GM23338 (cell line): ENCODE results near the gene UBE2E2. TPM values are rescaled to one million over a fixed set of nuclear protein-coding genes. Genes with fewer than 3 reads are reported as not detected.

Experiments
- ATAC-seq: fragments of 200-7000 bp; cut with Tn5 transposase; 3 replicates; pipeline ENCODE4 v1.9.1; 2020
- DNase-seq: peaks from one replicate; pipeline ENCODE4 v3.0.0-alpha.2; 2015; ENCODE audit warnings: low spot score
- H2AFZ ChIP-seq: fragments of 200-600 bp; sonication (generic); 2 replicates; pipeline ENCODE4 v1.8.0; 2016; ENCODE audit warnings: antibody characterized with exemption, mild to moderate bottlenecking, moderate library complexity
- H3F3A ChIP-seq: fragments of 200-600 bp; sonication (generic); replicated peaks from 2 replicates; pipeline ENCODE4 v1.8.0; 2017; ENCODE audit warnings: antibody characterized with exemption, mixed run types, low read depth
- H3K27ac ChIP-seq: fragments of 200-600 bp; sonication (generic); 2 replicates; pipeline ENCODE4 v1.6.1; 2016; ENCODE audit warnings: low read depth
- H3K27me3 ChIP-seq: fragments of 200-600 bp; sonication (generic); 2 replicates; pipeline ENCODE4 v1.8.0; 2016; ENCODE audit warnings: mild to moderate bottlenecking, mixed run types, moderate library complexity; ENCODE audit not compliant: insufficient read depth
- H3K36me3 ChIP-seq: fragments of 200-600 bp; sonication (generic); 2 replicates; pipeline ENCODE4 v1.8.0; 2016; ENCODE audit warnings: mild to moderate bottlenecking; ENCODE audit not compliant: insufficient read depth
- H3K4me1 ChIP-seq: fragments of 200-600 bp; sonication (generic); 2 replicates; pipeline ENCODE4 v1.8.0; 2016; ENCODE audit warnings: mild to moderate bottlenecking, moderate library complexity; ENCODE audit not compliant: insufficient read depth
- H3K4me2 ChIP-seq: fragments of 200-600 bp; sonication (generic); 2 replicates; pipeline ENCODE4 v1.7.1; 2017; ENCODE audit warnings: mixed run types
- H3K4me3 ChIP-seq: fragments of 200-600 bp; sonication (generic); 2 replicates; pipeline ENCODE4 v1.6.1; 2016; ENCODE audit warnings: mixed run types
- H3K79me2 ChIP-seq: fragments of 200-600 bp; sonication (generic); replicated peaks from 2 replicates; pipeline ENCODE4 v1.8.0; 2017; ENCODE audit warnings: mild to moderate bottlenecking; ENCODE audit not compliant: insufficient read depth
- H3K9me2 ChIP-seq: fragments of 200-600 bp; sonication (generic); 2 replicates; pipeline ENCODE4 v1.8.0; 2017; ENCODE audit not compliant: insufficient read depth
- H4K20me1 ChIP-seq: fragments of 200-600 bp; sonication (generic); replicated peaks from 2 replicates; pipeline ENCODE4 v1.8.0; 2017; ENCODE audit warnings: mild to moderate bottlenecking; ENCODE audit not compliant: insufficient read depth
- H3K27ac Mint-ChIP-seq: 2 replicates; pipeline ENCODE4 v1.8.0; 2020; ENCODE audit warnings: inconsistent platforms, mild to moderate bottlenecking, moderate library complexity, mixed read lengths
- H3K27me3 Mint-ChIP-seq: 3 replicates; pipeline ENCODE4 v1.8.0; 2022; ENCODE audit warnings: low read depth, mild to moderate bottlenecking, moderate library complexity, mixed read lengths, inconsistent platforms; ENCODE audit not compliant: insufficient read depth, poor library complexity
- H3K36me3 Mint-ChIP-seq: 3 replicates; pipeline ENCODE4 v1.8.0; 2021; ENCODE audit warnings: low read depth, mild to moderate bottlenecking, inconsistent platforms, moderate library complexity, mixed read lengths
- H3K4me1 Mint-ChIP-seq: 3 replicates; pipeline ENCODE4 v1.8.0; 2020; ENCODE audit warnings: mild to moderate bottlenecking, inconsistent platforms, mixed read lengths
- H3K4me3 Mint-ChIP-seq: 3 replicates; pipeline ENCODE4 v1.8.0; 2021; ENCODE audit warnings: moderate library complexity, mild to moderate bottlenecking, inconsistent platforms, mixed read lengths
- H3K9me3 Mint-ChIP-seq: 3 replicates; pipeline ENCODE4 v1.8.0; 2020; ENCODE audit warnings: moderate library complexity, mild to moderate bottlenecking, inconsistent platforms, mixed read lengths
- CREB1 ChIP-seq: fragments of 250-450 bp; sonication (Bioruptor Pico); IDR thresholded peaks from 2 replicates; pipeline ENCODE4 v1.5.0; 2020; ENCODE audit warnings: low read depth, mild to moderate bottlenecking, moderate library complexity
- EZH2 ChIP-seq: fragments of 200-600 bp; sonication (generic); IDR thresholded peaks from one replicate; pipeline ENCODE4 v1.8.0; 2017; ENCODE audit warnings: antibody characterized with exemption, mild to moderate bottlenecking, low read depth; ENCODE audit not compliant: unreplicated experiment
- EZH2phosphoT487 ChIP-seq: fragments of 200-600 bp; sonication (generic); IDR thresholded peaks from one replicate; pipeline ENCODE4 v1.8.1; 2018; ENCODE audit warnings: antibody characterized with exemption; ENCODE audit not compliant: unreplicated experiment
- JUNB ChIP-seq: IDR thresholded peaks from one replicate; pipeline ENCODE4 v1.6.1; 2016; ENCODE audit warnings: antibody characterized with exemption; ENCODE audit not compliant: unreplicated experiment
- NANOG ChIP-seq: IDR thresholded peaks from 2 replicates; pipeline ENCODE4 v1.6.1; 2016; ENCODE audit warnings: antibody characterized with exemption, borderline replicate concordance
- POLR2AphosphoS5 ChIP-seq: IDR thresholded peaks from 2 replicates; pipeline ENCODE4 v1.6.1; 2016; ENCODE audit warnings: antibody characterized with exemption, low read depth
- STAT1 ChIP-seq: IDR thresholded peaks from one replicate; pipeline ENCODE4 v1.6.1; 2016; ENCODE audit warnings: antibody characterized with exemption; ENCODE audit not compliant: unreplicated experiment
- ZNF114 ChIP-seq: fragments of 250-450 bp; sonication (Bioruptor Pico); IDR thresholded peaks from 2 replicates; pipeline ENCODE4 v1.5.0; 2020; ENCODE audit warnings: mild to moderate bottlenecking, moderate library complexity
- polyA plus RNA-seq: library from polyadenylated mRNA; unstranded; fragments of >200 nt; fragmentation: Nextera tagmentation; extraction: Ambion mirVana; gene quantifications from 2 replicates; pipeline ENCODE4 v1.2.1, GENCODE V29; 2016
- total RNA-seq: library from RNA; depleted of rRNA; stranded (reverse); fragments of >200 nt; shearing (Covaris generic); gene quantifications from 2 replicates; pipeline ENCODE4 v1.2.3, GENCODE V29; 2014
- TF ChIP-seq, protein P1 (sequence below), 2 experiments: fragments of 200-600 bp in 1 of 2; sonication (generic) in 1 of 2; conservative IDR thresholded peaks; 2 replicates each; pipeline versions ENCODE4 v1.5.1 to v1.6.1; 2016 to 2017; ENCODE audit warnings: antibody characterized with exemption in 2 of 2, low read depth in 2 of 2, mild to moderate bottlenecking in 2 of 2, moderate library complexity in 1 of 2
- TF ChIP-seq, protein P2 (sequence below): IDR thresholded peaks from 2 replicates; pipeline ENCODE4 v1.6.1; 2016; ENCODE audit warnings: antibody characterized with exemption
- TF ChIP-seq, protein P3 (sequence below): IDR thresholded peaks from one replicate; pipeline ENCODE4 v1.6.1; 2018; ENCODE audit warnings: antibody characterized with exemption; ENCODE audit not compliant: unreplicated experiment

Gene UBE2E2
- total and polyA plus RNA-seq, 2 experiments from 2014 or later: 86.9 to 169 TPM

DNA sequence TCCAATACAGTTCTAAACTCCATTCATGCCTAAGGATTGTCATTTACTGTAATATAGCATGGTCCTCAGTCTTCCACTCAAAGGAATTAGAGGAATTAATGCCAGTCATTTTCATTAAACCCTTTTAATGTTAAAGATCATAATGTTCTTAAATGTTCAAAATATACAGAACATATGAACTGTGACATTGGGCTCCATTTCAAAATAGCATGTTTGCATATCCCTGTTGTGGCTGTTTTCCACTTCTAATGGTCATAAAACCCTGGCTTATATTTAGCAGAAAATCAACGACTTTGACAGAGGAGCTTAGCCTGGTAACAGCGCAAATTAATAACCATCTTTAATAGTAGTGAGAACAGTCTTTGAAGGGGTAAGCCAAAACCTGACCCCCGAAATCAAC lies 260.7 kb downstream of the UBE2E2 start:
- H3K4me1 ChIP-seq: peaks cover 26% of the 10 kb centered on the region; the same call in 1 of the 2 replicates
- ATAC-seq (no peak), DNase-seq (no peak)
- H3K9me2 ChIP-seq: no peaks in the 10 kb centered on the region
- H3K79me2 ChIP-seq: peaks cover 19% of the 10 kb centered on the region; the same call in 1 of the 2 replicates
- H3K4me3 ChIP-seq: no peak overlapping the region
- no peaks in the 10 kb centered on the region for H3K27me3 ChIP-seq
- no peak overlapping the region for H2AFZ ChIP-seq
- Mint-ChIP-seq H3K36me3 (peaks cover 6% of the 10 kb centered on the region; the same call in 1 of the 3 replicates), H3K27me3 (no peaks in the 10 kb centered on the region), H3K4me1 (peaks cover 40% of the 10 kb centered on the region), H3K27ac (no peak overlapping the region), H3K4me3 (no peak overlapping the region), H3K9me3 (no peaks in the 10 kb centered on the region; the same call in 2 of the 3 replicates)
- H3K36me3 ChIP-seq: no peaks in the 10 kb centered on the region
- no peaks in the 10 kb centered on the region for H3F3A ChIP-seq
- no peaks in the 10 kb centered on the region for H4K20me1 ChIP-seq
- no peak overlapping the region for H3K4me2 ChIP-seq
- TF ChIP-seq, protein P1, sequence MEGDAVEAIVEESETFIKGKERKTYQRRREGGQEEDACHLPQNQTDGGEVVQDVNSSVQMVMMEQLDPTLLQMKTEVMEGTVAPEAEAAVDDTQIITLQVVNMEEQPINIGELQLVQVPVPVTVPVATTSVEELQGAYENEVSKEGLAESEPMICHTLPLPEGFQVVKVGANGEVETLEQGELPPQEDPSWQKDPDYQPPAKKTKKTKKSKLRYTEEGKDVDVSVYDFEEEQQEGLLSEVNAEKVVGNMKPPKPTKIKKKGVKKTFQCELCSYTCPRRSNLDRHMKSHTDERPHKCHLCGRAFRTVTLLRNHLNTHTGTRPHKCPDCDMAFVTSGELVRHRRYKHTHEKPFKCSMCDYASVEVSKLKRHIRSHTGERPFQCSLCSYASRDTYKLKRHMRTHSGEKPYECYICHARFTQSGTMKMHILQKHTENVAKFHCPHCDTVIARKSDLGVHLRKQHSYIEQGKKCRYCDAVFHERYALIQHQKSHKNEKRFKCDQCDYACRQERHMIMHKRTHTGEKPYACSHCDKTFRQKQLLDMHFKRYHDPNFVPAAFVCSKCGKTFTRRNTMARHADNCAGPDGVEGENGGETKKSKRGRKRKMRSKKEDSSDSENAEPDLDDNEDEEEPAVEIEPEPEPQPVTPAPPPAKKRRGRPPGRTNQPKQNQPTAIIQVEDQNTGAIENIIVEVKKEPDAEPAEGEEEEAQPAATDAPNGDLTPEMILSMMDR (conservative IDR thresholded peaks at IDR 0.05; ENCODE audit: low read depth in 2 of 2): no peak
- TF ChIP-seq POLR2AphosphoS5 (no peak), NANOG (no peak), JUNB (no peak), STAT1 (no peak), ZNF114 (CRISPR knock-in tag) (no peak), EZH2phosphoT487 (no peak)
- TF ChIP-seq, protein P2, sequence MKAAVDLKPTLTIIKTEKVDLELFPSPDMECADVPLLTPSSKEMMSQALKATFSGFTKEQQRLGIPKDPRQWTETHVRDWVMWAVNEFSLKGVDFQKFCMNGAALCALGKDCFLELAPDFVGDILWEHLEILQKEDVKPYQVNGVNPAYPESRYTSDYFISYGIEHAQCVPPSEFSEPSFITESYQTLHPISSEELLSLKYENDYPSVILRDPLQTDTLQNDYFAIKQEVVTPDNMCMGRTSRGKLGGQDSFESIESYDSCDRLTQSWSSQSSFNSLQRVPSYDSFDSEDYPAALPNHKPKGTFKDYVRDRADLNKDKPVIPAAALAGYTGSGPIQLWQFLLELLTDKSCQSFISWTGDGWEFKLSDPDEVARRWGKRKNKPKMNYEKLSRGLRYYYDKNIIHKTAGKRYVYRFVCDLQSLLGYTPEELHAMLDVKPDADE: no peak
- H3K27ac ChIP-seq: no peak overlapping the region

DNA sequence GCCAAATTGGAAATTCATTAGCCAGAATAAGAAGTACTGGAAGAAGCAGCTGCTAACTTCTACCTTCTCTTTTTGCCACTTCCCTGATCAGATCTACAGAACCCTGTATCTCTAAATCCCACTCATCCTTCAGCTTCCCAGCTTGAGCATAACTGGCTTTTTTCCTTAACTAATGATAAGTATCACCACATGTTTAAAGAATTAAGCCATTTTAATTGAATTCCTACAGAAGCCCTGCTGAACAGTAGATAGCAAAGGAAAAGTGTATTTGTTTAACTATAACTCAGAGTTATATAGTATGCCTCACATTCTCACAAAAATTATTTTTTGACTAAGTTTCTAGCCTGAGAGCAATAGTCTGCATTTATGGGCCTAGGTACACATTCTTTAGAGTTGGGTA lies 262.4 kb downstream of the UBE2E2 start:
- H3F3A ChIP-seq: no peaks in the 10 kb centered on the region
- H3K79me2 ChIP-seq: peaks cover 13% of the 10 kb centered on the region; the same call in 1 of the 2 replicates
- H3K27me3 ChIP-seq: no peaks in the 10 kb centered on the region
- DNase-seq: no peak
- Mint-ChIP-seq H3K9me3 (no peaks in the 10 kb centered on the region; the same call in 2 of the 3 replicates), H3K27ac (peak overlapping the region; percentile 58), H3K4me1 (peaks cover 24% of the 10 kb centered on the region; the same call in 2 of the 3 replicates), H3K27me3 (no peaks in the 10 kb centered on the region), H3K4me3 (no peak overlapping the region), H3K36me3 (peaks cover 6% of the 10 kb centered on the region; the same call in 1 of the 3 replicates)
- no peak overlapping the region for H3K4me2 ChIP-seq
- ATAC-seq: no peak
- H3K4me1 ChIP-seq: peaks cover 26% of the 10 kb centered on the region; the same call in 1 of the 2 replicates
- no peak overlapping the region for H3K4me3 ChIP-seq
- H3K36me3 ChIP-seq: no peaks in the 10 kb centered on the region
- H3K27ac ChIP-seq: no peak overlapping the region
- no peaks in the 10 kb centered on the region for H3K9me2 ChIP-seq
- H2AFZ ChIP-seq: no peak overlapping the region
- no peak for TF ChIP-seq EZH2phosphoT487
- no peak for TF ChIP-seq CREB1 (CRISPR knock-in tag)
- TF ChIP-seq, protein P3, sequence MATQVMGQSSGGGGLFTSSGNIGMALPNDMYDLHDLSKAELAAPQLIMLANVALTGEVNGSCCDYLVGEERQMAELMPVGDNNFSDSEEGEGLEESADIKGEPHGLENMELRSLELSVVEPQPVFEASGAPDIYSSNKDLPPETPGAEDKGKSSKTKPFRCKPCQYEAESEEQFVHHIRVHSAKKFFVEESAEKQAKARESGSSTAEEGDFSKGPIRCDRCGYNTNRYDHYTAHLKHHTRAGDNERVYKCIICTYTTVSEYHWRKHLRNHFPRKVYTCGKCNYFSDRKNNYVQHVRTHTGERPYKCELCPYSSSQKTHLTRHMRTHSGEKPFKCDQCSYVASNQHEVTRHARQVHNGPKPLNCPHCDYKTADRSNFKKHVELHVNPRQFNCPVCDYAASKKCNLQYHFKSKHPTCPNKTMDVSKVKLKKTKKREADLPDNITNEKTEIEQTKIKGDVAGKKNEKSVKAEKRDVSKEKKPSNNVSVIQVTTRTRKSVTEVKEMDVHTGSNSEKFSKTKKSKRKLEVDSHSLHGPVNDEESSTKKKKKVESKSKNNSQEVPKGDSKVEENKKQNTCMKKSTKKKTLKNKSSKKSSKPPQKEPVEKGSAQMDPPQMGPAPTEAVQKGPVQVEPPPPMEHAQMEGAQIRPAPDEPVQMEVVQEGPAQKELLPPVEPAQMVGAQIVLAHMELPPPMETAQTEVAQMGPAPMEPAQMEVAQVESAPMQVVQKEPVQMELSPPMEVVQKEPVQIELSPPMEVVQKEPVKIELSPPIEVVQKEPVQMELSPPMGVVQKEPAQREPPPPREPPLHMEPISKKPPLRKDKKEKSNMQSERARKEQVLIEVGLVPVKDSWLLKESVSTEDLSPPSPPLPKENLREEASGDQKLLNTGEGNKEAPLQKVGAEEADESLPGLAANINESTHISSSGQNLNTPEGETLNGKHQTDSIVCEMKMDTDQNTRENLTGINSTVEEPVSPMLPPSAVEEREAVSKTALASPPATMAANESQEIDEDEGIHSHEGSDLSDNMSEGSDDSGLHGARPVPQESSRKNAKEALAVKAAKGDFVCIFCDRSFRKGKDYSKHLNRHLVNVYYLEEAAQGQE: no peak
- no peak for TF ChIP-seq EZH2
- no peak for TF ChIP-seq ZNF114 (CRISPR knock-in tag)
- no peak for TF ChIP-seq POLR2AphosphoS5
- H4K20me1 ChIP-seq: no peaks in the 10 kb centered on the region
